ENCODE results near the gene COTL1. TPM values are rescaled to one million over a fixed set of nuclear protein-coding genes. Genes with fewer than 3 reads are reported as not detected.
"Not testable (repeated sequence)": the region's sequence is repeated elsewhere in the genome, so short reads cannot be mapped to it uniquely, and the experiment has no call there.

The COTL1 gene
- total RNA-seq, 2 experiments from 2014 or later, result 325 to 328 TPM

GRCh38 chr16:84640145-84640544, 22.3 kb upstream of the COTL1 start:
- no peak overlapping the region for H3K27ac Mint-ChIP-seq
- peaks cover 6% of the 10 kb centered on the region for H3K36me3 Mint-ChIP-seq (ENCODE audit: low read depth)
- CTCF ChIA-PET, result interaction anchor here (1.2 to 1.7 kb wide), 2 partner anchors 32 to 98 kb away, joined by 3 to 4 read pairs; no protein-coding TSS in a partner anchor
- no peak for DNase-seq
- H3K27me3 Mint-ChIP-seq (ENCODE audit: low read depth), result no peaks in the 10 kb centered on the region
- peaks cover 46% of the 10 kb centered on the region for H3K4me1 Mint-ChIP-seq (ENCODE audit: low read depth)
- no peak overlapping the region for H3K4me3 Mint-ChIP-seq
- H3K9me3 Mint-ChIP-seq, result peaks cover 7% of the 10 kb centered on the region
- intact Hi-C loops (cut with micrococcal nuclease), result loop anchor here (10.0 kb wide), 1 partner anchor 915 kb away; no protein-coding TSS in a partner anchor

DNA sequence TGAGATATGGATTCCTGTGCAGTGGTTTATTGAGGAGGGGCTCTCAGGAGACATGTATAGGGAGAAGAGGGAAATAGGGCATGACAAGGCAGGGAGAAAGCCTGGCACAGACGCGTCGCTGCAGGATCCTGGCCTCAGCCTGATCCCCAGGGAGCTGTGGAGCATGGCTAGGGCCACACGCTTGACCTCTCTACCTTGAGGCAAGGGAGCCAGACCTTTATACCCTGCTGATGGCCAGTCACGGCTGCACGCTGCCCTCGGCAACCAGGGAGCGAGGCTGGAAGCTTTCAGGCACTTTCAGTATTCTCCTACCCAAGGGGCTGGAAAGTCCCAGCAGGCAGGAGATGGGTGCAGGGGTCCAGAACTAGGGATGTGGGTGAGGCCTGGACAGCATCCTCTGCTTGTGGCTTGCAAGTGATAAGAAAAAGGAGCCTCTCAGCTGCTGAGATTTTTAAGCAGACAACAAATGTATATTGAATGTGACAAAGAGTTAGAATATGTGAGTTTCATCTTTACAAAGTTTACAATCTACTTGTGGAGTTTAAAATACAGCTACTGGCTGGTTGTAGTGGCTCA, 20.4 kb upstream of the COTL1 start:
- Mint-ChIP-seq H3K27ac (no peak overlapping the region), H3K9me3 (peaks cover 7% of the 10 kb centered on the region), H3K4me1 (ENCODE audit: low read depth) (peaks cover 44% of the 10 kb centered on the region), H3K27me3 (ENCODE audit: low read depth) (no peaks in the 10 kb centered on the region), H3K36me3 (ENCODE audit: low read depth) (peaks cover 6% of the 10 kb centered on the region), H3K4me3 (no peak overlapping the region)
- intact Hi-C loops (cut with micrococcal nuclease), result no loop called here
- CTCF ChIA-PET, result interaction anchor here (0.7 kb wide), 1 partner anchor 129 kb away, joined by 3 read pairs; no protein-coding TSS in a partner anchor
- DNase-seq, result no peak

DNA sequence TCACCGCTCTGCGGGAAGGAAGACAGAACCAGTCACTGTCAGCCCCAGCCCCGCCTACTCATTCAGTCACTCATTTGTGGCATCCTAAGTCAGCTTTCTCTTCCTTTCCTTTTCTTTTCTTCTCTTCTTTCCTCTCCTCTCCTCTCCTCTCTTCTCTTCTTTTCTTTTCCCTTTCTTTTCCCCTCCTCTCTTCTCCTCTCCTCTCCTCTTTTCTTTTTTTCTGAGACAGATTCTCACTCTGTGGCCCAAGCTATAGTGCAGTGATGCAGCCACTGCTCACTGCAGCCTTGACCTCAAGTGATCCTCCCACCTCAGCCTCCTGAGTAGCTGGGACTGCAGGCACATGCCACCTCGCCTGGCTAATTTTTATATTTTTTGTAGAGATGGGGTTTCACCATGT, 19.8 kb upstream of the COTL1 start:
- Mint-ChIP-seq H3K36me3 (ENCODE audit: low read depth) (peaks cover 6% of the 10 kb centered on the region), H3K4me3 (no peak overlapping the region), H3K27me3 (ENCODE audit: low read depth) (no peaks in the 10 kb centered on the region), H3K27ac (peak overlapping the region; percentile 31), H3K9me3 (peaks cover 7% of the 10 kb centered on the region), H3K4me1 (ENCODE audit: low read depth) (peaks cover 44% of the 10 kb centered on the region)
- intact Hi-C loops (cut with micrococcal nuclease), result no loop called here
- no peak for DNase-seq
- CTCF ChIA-PET, result interaction anchor here (0.7 kb wide), 1 partner anchor 129 kb away, joined by 3 read pairs; no protein-coding TSS in a partner anchor

GRCh38 chr16:84635702-84636101, 17.8 kb upstream of the COTL1 start:
- Mint-ChIP-seq H3K4me3 (no peak overlapping the region), H3K27me3 (ENCODE audit: low read depth) (no peaks in the 10 kb centered on the region), H3K4me1 (ENCODE audit: low read depth) (peaks cover 43% of the 10 kb centered on the region), H3K9me3 (peaks cover 7% of the 10 kb centered on the region), H3K36me3 (ENCODE audit: low read depth) (peaks cover 6% of the 10 kb centered on the region), H3K27ac (no peak overlapping the region)
- DNase-seq, result no peak
- intact Hi-C loops (cut with micrococcal nuclease), result no loop called here
- CTCF ChIA-PET, result no interaction called here

- Mint-ChIP-seq H3K4me1 (ENCODE audit: low read depth) (peaks cover 42% of the 10 kb centered on the region), H3K4me3 (no peak overlapping the region), H3K36me3 (ENCODE audit: low read depth) (no peaks in the 10 kb centered on the region), H3K9me3 (no peaks in the 10 kb centered on the region), H3K27me3 (ENCODE audit: low read depth) (no peaks in the 10 kb centered on the region), H3K27ac (no peak overlapping the region)
- intact Hi-C loops (cut with micrococcal nuclease), result no loop called here
- no peak for DNase-seq
- CTCF ChIA-PET, result no interaction called here
Measured at GRCh38 chr16:84633622-84634021, 15.7 kb upstream of the COTL1 start.

DNA sequence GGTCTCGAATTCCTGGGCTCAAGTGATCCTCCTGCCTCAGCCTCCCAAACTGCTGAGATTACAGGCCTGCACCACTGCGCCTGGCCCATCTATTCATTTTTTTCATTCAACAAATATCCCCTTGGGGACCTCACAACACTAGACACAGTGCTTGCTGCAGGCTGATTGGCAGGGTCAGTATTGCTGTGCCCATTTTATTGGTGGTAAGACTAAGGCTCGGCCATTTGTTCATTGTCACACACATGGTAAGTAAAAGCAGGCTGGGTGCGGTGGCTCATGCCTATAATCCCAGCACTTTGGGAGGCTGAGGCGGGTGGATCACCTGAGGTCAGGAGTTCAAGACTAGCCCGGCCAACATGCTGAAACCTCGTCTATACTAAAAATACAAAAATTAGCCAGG, 15.0 kb upstream of the COTL1 start:
- peaks cover 34% of the 10 kb centered on the region for H3K4me1 Mint-ChIP-seq (ENCODE audit: low read depth)
- H3K36me3 Mint-ChIP-seq (ENCODE audit: low read depth); H3K27me3 Mint-ChIP-seq (ENCODE audit: low read depth); intact Hi-C loops (cut with micrococcal nuclease); CTCF ChIA-PET; H3K9me3 Mint-ChIP-seq; H3K4me3 Mint-ChIP-seq; DNase-seq; H3K27ac Mint-ChIP-seq: not testable (repeated sequence)

DNA sequence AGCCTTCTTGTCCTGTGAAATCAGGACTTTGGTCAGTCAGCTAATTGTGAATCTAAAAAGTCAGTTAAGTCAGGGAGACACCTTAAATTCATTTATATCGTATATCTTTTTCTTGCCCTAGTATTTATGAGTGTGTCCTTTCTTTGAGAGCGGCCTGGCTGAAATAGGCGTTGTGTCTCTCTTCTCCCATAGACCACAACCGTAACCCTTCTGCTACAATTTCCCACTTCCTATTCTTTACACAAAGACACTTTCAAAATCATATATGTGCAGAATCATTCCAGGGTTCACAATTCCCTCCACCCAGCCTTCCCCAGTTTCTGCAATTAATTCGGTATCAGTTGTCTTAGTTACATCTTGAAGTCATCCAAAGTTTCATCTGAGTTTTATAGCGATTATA, 14.0 kb upstream of the COTL1 start:
- H3K27me3 Mint-ChIP-seq (ENCODE audit: low read depth), result no peaks in the 10 kb centered on the region
- CTCF ChIA-PET, result interaction anchor here (0.6 kb wide), 1 partner anchor 9 kb away, joined by 4 read pairs; no protein-coding TSS in a partner anchor
- intact Hi-C loops (cut with micrococcal nuclease), result no loop called here

DNA sequence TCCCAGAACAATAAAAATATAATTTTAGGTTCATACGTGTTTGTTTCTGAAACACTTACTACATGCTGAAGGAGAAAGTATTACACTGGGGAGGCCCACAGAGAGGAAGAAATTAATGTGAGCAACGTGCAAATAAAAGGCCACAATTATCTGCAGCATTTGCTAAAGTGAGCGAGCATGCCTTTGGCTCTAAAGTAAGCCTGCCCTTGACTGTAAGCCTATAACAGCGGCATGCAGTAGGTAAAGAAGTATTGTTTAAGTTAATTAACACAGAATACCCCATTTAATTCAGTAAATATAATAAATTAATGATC, 13.2 kb upstream of the COTL1 start:
- H3K4me1 Mint-ChIP-seq (ENCODE audit: low read depth), result peaks cover 29% of the 10 kb centered on the region
- CTCF ChIA-PET, result interaction anchor here (0.6 kb wide), 1 partner anchor 8 kb away, joined by 4 read pairs; no protein-coding TSS in a partner anchor
- no peaks in the 10 kb centered on the region for H3K36me3 Mint-ChIP-seq (ENCODE audit: low read depth)
- H3K4me3 Mint-ChIP-seq, result no peak overlapping the region
- no peak for DNase-seq
- H3K9me3 Mint-ChIP-seq, result no peaks in the 10 kb centered on the region
- H3K27ac Mint-ChIP-seq, result no peak overlapping the region
- H3K27me3 Mint-ChIP-seq (ENCODE audit: low read depth), result no peaks in the 10 kb centered on the region
- intact Hi-C loops (cut with micrococcal nuclease), result no loop called here

More for the DNA sequence above, 14.0 kb upstream of the COTL1 start:
- H3K9me3 Mint-ChIP-seq, result no peaks in the 10 kb centered on the region
- peaks cover 29% of the 10 kb centered on the region for H3K4me1 Mint-ChIP-seq (ENCODE audit: low read depth)
- H3K27ac Mint-ChIP-seq, result no peak overlapping the region
- DNase-seq, result no peak
- H3K36me3 Mint-ChIP-seq (ENCODE audit: low read depth), result no peaks in the 10 kb centered on the region
- no peak overlapping the region for H3K4me3 Mint-ChIP-seq

GRCh38 chr16:84630446-84631152, 12.7 kb upstream of the COTL1 start:
- peaks cover 29% of the 10 kb centered on the region for H3K4me1 Mint-ChIP-seq (ENCODE audit: low read depth)
- intact Hi-C loops (cut with micrococcal nuclease), result no loop called here
- no peak for DNase-seq
- H3K27me3 Mint-ChIP-seq (ENCODE audit: low read depth), result no peaks in the 10 kb centered on the region
- CTCF ChIA-PET, result interaction anchor here (1.1 to 1.5 kb wide), 3 partner anchors 41 to 108 kb away, joined by 3 to 7 read pairs (median 6); no protein-coding TSS in a partner anchor
- H3K36me3 Mint-ChIP-seq (ENCODE audit: low read depth), result no peaks in the 10 kb centered on the region
- H3K4me3 Mint-ChIP-seq, result peak overlapping the region; percentile 28
- no peaks in the 10 kb centered on the region for H3K9me3 Mint-ChIP-seq
- peak overlapping the region; percentile 65 for H3K27ac Mint-ChIP-seq

- Mint-ChIP-seq H3K4me3 (no peak overlapping the region), H3K27ac (no peak overlapping the region), H3K9me3 (no peaks in the 10 kb centered on the region), H3K27me3 (ENCODE audit: low read depth) (no peaks in the 10 kb centered on the region), H3K36me3 (ENCODE audit: low read depth) (no peaks in the 10 kb centered on the region), H3K4me1 (ENCODE audit: low read depth) (peaks cover 29% of the 10 kb centered on the region)
- intact Hi-C loops (cut with micrococcal nuclease), result no loop called here
- CTCF ChIA-PET, result interaction anchor here (0.9 to 1.6 kb wide), 5 partner anchors 9 to 109 kb away, joined by 3 to 7 read pairs (median 3); no protein-coding TSS in a partner anchor
- DNase-seq, result no peak
Measured at GRCh38 chr16:84630009-84630408, 12.1 kb upstream of the COTL1 start.

DNA sequence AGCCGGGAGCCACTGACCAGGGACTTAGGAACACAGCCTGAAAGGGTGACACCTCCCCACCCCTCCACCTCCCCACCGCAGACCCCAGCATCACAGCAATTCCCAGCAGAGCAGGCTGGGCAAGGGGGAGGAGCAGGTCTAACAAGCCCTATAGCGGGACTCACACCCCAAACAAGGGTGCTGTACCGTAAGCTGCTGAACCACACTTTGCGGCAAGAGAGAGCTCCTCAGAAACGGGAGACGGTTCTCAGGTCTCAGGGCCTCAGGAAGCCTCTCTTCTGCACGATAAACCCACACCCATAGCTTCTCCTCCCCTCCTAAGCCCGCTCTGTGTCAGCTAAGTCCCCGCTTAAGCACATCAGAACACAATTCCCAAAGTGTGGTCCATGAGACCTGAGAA, 11.7 kb upstream of the COTL1 start:
- no peaks in the 10 kb centered on the region for H3K27me3 Mint-ChIP-seq (ENCODE audit: low read depth)
- H3K4me3 Mint-ChIP-seq, result no peak overlapping the region
- DNase-seq, result peak; percentile 37
- peaks cover 29% of the 10 kb centered on the region for H3K4me1 Mint-ChIP-seq (ENCODE audit: low read depth)
- H3K9me3 Mint-ChIP-seq, result no peaks in the 10 kb centered on the region
- CTCF ChIA-PET, result interaction anchor here (0.9 to 1.6 kb wide), 5 partner anchors 9 to 109 kb away, joined by 3 to 7 read pairs (median 3); no protein-coding TSS in a partner anchor
- intact Hi-C loops (cut with micrococcal nuclease), result no loop called here
- H3K36me3 Mint-ChIP-seq (ENCODE audit: low read depth), result no peaks in the 10 kb centered on the region
- no peak overlapping the region for H3K27ac Mint-ChIP-seq

DNA sequence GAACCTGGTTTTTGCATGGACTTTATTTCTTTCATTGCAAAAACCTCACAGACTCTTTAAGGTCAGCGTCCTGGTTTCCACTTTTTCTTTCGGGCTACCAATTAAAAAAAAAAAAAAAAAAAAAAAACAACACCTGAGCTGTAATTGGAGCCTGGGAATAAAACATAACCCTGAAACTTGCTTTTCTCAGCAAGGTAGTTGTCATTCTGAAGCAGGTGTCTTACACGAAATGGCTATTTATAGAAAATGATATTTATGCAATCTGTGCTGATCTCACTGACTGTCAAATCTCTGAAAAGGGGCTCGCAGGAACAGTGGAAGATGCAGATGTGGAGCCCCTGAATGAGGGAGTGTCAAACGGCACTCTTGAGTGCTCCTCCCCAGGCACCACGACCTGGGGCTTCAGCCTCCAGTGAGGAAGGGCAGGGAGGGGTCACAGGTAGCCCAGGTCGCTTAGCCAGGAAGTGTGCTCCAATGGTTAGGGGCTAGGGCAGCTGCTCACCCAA, 10.4 kb upstream of the COTL1 start:
- intact Hi-C loops (cut with micrococcal nuclease), result no loop called here
- CTCF ChIA-PET, result interaction anchor here (1.0 to 1.6 kb wide), 3 partner anchors 7 to 117 kb away, joined by 3 read pairs; no protein-coding TSS in a partner anchor
- DNase-seq, result no peak
- Mint-ChIP-seq H3K9me3 (no peaks in the 10 kb centered on the region), H3K36me3 (ENCODE audit: low read depth) (no peaks in the 10 kb centered on the region), H3K27me3 (ENCODE audit: low read depth) (no peaks in the 10 kb centered on the region), H3K4me3 (no peak overlapping the region), H3K27ac (no peak overlapping the region), H3K4me1 (ENCODE audit: low read depth) (peaks cover 29% of the 10 kb centered on the region)
